MM.1S (cell line): Measurements from ENCODE around the gene C10orf95.

Source experiments
- EZH2 ChIP-seq: fragments of 300-600 bp; sonication (generic); optimal IDR thresholded peaks from 2 replicates; pipeline ENCODE3; 2017; ENCODE audit warnings: low read depth, mild to moderate bottlenecking, antibody characterized with exemption, low read length, mixed read lengths
- EZH2phosphoT487 ChIP-seq: fragments of 300-600 bp; sonication (generic); IDR thresholded peaks from 2 replicates; pipeline ENCODE4 v1.6.1; 2018; ENCODE audit warnings: antibody characterized with exemption, low read length
- TF ChIP-seq, protein P1 (sequence below): fragments of 300-600 bp; sonication (generic); IDR thresholded peaks from 2 replicates; pipeline ENCODE4 v1.5.1; 2016; ENCODE audit warnings: antibody characterized with exemption, low read length, mixed read lengths

GRCh38 chr10:102470579-102471546, 19.5 kb upstream of the C10orf95 start:
- TF ChIP-seq EZH2phosphoT487 (no peak), EZH2 (no peak)
- TF ChIP-seq, protein P1, sequence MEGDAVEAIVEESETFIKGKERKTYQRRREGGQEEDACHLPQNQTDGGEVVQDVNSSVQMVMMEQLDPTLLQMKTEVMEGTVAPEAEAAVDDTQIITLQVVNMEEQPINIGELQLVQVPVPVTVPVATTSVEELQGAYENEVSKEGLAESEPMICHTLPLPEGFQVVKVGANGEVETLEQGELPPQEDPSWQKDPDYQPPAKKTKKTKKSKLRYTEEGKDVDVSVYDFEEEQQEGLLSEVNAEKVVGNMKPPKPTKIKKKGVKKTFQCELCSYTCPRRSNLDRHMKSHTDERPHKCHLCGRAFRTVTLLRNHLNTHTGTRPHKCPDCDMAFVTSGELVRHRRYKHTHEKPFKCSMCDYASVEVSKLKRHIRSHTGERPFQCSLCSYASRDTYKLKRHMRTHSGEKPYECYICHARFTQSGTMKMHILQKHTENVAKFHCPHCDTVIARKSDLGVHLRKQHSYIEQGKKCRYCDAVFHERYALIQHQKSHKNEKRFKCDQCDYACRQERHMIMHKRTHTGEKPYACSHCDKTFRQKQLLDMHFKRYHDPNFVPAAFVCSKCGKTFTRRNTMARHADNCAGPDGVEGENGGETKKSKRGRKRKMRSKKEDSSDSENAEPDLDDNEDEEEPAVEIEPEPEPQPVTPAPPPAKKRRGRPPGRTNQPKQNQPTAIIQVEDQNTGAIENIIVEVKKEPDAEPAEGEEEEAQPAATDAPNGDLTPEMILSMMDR, result no peak
